SK-N-MC (cell line): ENCODE data around the gene SPTSSB.

Experiments
- DNase-seq: peaks from one replicate; pipeline ENCODE4 v3.0.0-alpha.2; 2011; ENCODE audit warnings: low read depth, low spot score
- H3K27ac ChIP-seq: fragments of 200-600 bp; sonication (generic); 2 replicates; pipeline ENCODE4 v1.5.1; 2016; ENCODE audit warnings: mixed run types
- H3K36me3 ChIP-seq: fragments of 200-600 bp; sonication (generic); 2 replicates; pipeline ENCODE4 v1.6.1; 2017; ENCODE audit warnings: antibody characterized with exemption, low read length, mixed read lengths; ENCODE audit not compliant: insufficient read depth
- H3K4me3 ChIP-seq: fragments of 200-600 bp; sonication (generic); 2 replicates; pipeline ENCODE4 v1.5.1; 2016
- H3K9ac ChIP-seq: fragments of 200-600 bp; sonication (generic); 2 replicates; pipeline ENCODE4 v1.8.0; 2017; ENCODE audit warnings: mixed run types, mixed read lengths; ENCODE audit not compliant: insufficient read length
- H3K9me3 ChIP-seq: fragments of 200-600 bp; sonication (generic); 2 replicates; pipeline ENCODE4 v1.6.1; 2017; ENCODE audit warnings: low read depth, mild to moderate bottlenecking, antibody characterized with exemption, low read length, moderate library complexity, mixed read lengths
- EZH2 ChIP-seq: fragments of 200-600 bp; sonication (generic); IDR thresholded peaks from one replicate; pipeline ENCODE4 v1.6.1; 2017; ENCODE audit warnings: antibody characterized with exemption
- FOXP2 ChIP-seq: optimal IDR thresholded peaks from 2 replicates; pipeline ENCODE3; 2011; ENCODE audit warnings: mild to moderate bottlenecking, moderate library complexity; ENCODE audit not compliant: insufficient read depth; ENCODE audit errors: extremely low read length, control extremely low read depth
- POLR2AphosphoS5 ChIP-seq: IDR thresholded peaks from 2 replicates; pipeline ENCODE4 v1.6.1; 2012; ENCODE audit warnings: mild to moderate bottlenecking, low read depth, low read length, borderline replicate concordance

SPTSSB gene

DNA sequence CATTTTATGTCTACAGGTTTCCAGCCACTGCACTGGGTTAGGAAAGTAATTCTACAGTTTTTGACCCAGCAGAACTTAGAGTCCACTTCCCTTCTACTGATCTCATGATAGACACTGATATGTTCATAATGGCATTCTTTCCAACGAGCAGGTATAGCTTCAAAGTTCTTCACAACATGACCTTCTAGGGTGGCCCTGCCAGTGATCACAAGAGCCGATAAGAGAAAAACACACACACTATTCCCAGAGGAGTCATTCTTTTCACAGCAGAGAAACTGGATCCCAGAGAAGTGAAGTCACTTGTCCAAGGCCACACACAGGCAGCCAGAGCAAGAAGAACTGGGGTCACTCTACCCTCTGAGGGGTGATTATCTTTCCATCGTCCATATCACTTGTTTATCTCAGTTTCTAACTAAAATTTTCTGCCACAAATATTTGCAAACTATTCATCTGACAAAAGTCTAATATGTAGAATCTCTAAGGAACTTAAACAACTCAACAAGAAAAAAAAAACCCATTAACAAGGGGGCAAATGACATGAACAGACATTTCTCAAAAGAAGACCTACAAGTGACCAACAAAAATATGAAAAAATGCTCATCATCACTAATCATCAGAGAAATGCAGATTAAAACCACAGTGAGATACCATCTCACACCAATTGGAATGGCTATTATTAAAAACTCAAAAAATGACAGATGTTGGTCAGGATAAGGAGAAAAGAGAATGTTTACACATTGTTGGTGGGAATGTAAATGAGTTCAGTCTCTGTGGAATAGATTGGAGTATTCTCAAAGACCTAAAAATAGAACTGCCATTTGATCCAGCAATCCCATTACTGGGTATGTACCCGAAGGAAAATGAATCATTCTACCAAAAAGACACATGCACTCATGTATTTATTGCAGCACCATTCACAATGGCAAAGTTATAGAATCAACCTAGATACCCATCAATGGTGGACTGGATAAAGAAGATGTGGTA lies 31.5 kb downstream of the SPTSSB start:
- TF ChIP-seq POLR2AphosphoS5 = no peak
- no peak for TF ChIP-seq FOXP2
- TF ChIP-seq EZH2 = no peak
- Histone ChIP-seq H3K9ac (no peak overlapping the region), H3K4me3 (no peak overlapping the region), H3K36me3 (no peaks in the 10 kb centered on the region), H3K27ac (no peak overlapping the region), H3K9me3 (no peaks in the 10 kb centered on the region)
- DNase-seq = no peak

DNA sequence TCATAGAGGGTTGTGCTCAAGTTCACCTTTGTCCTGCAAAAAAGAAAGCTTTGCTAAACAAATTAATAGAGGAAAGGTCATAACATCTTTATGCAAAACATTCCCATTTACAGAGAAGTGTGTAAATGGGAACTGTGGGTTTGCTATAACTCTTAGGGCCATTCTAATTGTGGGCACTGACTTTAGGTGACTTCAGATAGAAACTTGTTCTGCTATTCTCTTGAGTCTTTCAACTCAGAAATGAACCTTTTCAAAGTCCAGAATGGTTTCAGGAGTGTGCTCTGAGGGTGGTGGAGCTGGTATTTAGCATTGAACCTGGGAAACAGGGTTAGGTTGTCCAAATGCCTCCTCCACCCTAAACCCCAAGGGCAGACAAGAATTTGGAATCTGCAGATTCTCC lies 34.0 kb downstream of the SPTSSB start:
- no peak overlapping the region for H3K9ac ChIP-seq
- H3K9me3 ChIP-seq = no peaks in the 10 kb centered on the region
- no peak overlapping the region for H3K27ac ChIP-seq
- H3K4me3 ChIP-seq = no peak overlapping the region
- TF ChIP-seq EZH2 (no peak), POLR2AphosphoS5 (no peak), FOXP2 (no peak)
- DNase-seq = no peak
- no peaks in the 10 kb centered on the region for H3K36me3 ChIP-seq

DNA sequence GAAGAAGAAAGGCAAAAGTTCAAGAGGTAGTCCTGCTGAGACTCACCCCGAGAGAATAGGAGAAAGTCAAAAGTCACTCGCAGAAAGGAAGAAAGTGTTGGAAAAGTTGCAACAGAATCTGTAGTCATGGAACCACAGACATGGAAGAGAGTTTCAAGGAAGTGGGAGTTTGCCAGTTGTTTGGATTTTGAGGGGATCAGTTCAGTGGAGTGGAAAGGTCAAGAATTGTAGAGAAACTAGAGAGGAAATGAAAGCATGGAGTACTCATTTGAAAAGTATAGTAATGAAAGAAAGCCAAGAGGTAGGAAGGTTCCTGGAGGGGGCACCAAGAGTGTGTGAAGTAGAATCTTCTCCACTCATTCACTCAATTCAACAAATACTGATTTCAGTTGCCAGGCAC lies 34.7 kb downstream of the SPTSSB start:
- Histone ChIP-seq H3K36me3 (no peaks in the 10 kb centered on the region), H3K9ac (no peak overlapping the region), H3K9me3 (no peaks in the 10 kb centered on the region), H3K27ac (no peak overlapping the region), H3K4me3 (no peak overlapping the region)
- TF ChIP-seq EZH2 (no peak), POLR2AphosphoS5 (no peak), FOXP2 (no peak)
- DNase-seq = no peak

DNA sequence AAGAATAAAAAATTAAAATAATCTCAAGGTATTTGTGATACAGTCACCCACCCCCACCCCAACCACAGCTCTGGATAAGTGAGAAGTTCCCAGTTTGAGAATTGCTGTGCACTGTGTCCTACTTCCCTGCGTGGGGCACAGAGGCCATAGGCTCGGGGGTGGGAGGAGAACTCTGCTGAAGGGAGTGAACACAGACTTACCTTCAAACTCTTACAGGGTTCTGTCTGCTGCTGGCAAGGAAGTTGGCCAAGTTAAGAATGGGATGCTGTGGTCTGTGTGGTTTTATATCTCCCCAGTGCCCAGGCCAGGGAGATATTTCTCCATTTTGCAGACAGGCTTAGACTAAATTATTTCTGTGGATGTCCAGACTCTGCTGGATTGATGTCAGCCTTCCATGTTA lies 37.6 kb downstream of the SPTSSB start:
- H3K36me3 ChIP-seq = no peaks in the 10 kb centered on the region
- TF ChIP-seq EZH2 (no peak), FOXP2 (no peak), POLR2AphosphoS5 (no peak)

DNA sequence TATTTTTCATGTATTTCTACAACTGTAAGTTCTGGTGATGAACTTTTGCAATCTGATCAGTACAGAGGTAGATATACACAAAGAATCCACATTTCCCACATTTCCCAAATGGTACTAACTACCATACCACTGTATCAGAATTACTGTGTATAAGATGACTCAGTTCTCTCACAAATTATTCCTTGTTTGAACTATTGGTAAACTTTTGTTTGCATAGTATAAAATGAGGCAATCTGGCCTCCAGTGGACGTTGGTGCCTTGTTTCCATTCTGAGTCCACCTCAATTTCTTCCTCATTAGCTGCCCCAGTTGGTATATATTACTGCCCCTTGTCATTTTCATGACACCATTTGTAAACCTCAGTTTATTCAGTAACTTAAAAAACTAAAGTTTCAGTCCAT lies 38.5 kb downstream of the SPTSSB start:
- TF ChIP-seq FOXP2 = no peak
- TF ChIP-seq POLR2AphosphoS5 = no peak
- TF ChIP-seq EZH2 = no peak
- Histone ChIP-seq H3K27ac (no peak overlapping the region), H3K36me3 (no peaks in the 10 kb centered on the region), H3K4me3 (no peak overlapping the region), H3K9me3 (no peaks in the 10 kb centered on the region), H3K9ac (no peak overlapping the region)
- DNase-seq = no peak

More for the DNA sequence above, 37.6 kb downstream of the SPTSSB start:
- Histone ChIP-seq H3K27ac (no peak overlapping the region), H3K9ac (no peak overlapping the region), H3K9me3 (no peaks in the 10 kb centered on the region), H3K4me3 (no peak overlapping the region)
- no peak for DNase-seq

DNA sequence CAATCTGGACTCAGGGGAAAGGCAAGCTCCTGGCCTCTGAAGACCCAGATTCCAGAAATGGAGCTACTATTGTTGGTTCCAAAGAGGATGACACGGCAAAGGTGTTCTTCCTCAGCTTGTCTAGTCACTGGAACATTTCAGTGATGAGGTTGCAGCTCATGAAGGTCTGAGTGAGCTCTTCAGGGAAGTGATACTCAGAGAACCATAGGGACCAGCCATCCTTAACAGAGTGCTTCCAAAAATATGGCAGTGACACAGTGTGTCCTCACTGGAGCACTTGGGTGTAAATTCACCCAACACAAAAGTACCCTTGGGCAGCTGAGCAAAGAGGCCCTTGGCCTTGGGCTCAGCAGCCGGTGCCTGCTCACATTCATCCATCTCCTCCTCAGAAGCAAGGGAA lies 46.3 kb downstream of the SPTSSB start:
- no peak for DNase-seq
- H3K9ac ChIP-seq = no peak overlapping the region
- H3K36me3 ChIP-seq = no peaks in the 10 kb centered on the region

DNA sequence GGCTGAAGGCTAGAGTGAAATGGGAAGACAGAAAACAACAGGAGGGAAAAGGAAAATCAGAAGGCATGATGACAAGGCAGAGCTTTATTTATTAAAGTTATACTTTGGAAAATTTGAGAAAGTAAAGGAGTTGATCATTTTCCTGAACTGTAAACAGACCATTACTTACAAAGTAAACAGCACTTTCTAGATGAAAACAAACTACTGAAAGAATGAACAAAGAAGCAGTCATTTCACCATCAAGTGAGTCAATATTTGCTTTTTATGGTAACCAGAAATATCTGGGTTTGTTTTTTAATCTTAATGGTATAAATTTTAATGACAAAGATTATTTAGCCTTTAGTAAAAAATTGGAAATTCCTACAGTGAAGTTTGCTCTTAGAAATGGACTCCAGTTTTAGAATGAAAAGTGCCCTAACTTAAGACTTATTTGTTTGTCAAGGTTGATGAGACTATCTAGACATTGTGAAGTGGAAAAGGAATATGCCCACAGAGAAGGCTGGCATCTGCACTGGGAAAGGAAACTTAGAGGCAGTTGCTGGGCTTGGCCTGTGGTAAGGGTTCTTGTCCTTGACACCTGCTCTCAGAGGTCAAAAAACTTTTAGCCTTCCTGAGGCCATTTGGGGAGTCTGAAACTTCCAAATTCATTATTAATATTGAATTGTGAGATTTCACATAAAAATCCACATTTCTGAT lies 47.2 kb downstream of the SPTSSB start:
- Histone ChIP-seq H3K27ac (no peak overlapping the region), H3K4me3 (no peak overlapping the region), H3K9ac (no peak overlapping the region), H3K36me3 (no peaks in the 10 kb centered on the region), H3K9me3 (no peaks in the 10 kb centered on the region)
- no peak for TF ChIP-seq EZH2
- TF ChIP-seq POLR2AphosphoS5 = no peak
- TF ChIP-seq FOXP2 = no peak
- DNase-seq = no peak

More for the DNA sequence above, 46.3 kb downstream of the SPTSSB start:
- H3K4me3 ChIP-seq = no peak overlapping the region
- no peak for TF ChIP-seq EZH2
- TF ChIP-seq POLR2AphosphoS5 = no peak
- no peak overlapping the region for H3K27ac ChIP-seq
- H3K9me3 ChIP-seq = no peaks in the 10 kb centered on the region

DNA sequence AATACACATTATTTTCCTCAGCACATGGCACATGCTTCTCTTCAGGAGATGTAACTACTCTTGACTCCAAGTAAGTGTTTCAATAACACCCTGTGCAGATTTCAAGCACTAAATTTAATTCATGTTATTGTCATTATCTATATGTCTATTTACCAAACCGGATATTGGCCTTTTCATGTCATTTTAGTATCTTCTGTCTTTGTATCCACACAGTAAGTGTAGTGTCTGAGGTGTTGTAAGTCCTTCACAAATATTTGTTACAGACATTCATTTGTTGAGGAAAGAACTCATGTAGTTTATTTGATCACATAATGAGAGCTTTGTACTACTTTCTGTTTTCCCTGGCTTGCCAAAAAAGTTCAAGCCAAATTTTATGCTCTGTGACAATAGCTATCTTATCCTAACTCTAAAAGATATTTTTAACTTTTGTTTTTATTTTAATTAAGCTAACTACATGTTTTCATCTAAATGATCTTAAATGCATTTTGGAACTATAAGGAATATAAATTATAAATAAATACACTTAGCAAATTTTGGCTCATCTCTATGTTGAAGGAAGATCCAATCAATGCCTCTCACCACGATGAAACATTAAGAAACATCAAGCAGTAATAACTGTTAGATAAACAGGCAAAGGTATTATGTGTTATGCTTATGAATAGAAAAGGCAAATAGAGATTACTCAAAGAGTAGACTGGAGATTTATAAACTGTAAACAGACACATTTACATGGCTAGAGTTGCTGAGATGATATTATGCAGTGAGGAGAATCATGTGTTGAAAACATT lies 48.3 kb downstream of the SPTSSB start:
- Histone ChIP-seq H3K9me3 (no peaks in the 10 kb centered on the region), H3K27ac (no peak overlapping the region), H3K4me3 (no peak overlapping the region), H3K9ac (no peak overlapping the region), H3K36me3 (no peaks in the 10 kb centered on the region)
- no peak for DNase-seq
- TF ChIP-seq POLR2AphosphoS5 = no peak
- no peak for TF ChIP-seq FOXP2
- TF ChIP-seq EZH2 = no peak
